COLO829 (cell line): ENCODE results near the gene FAXDC2.
A peak's percentile ranks its signal among the peaks of the same experiment; 100 is the strongest.

Experiments
- DNase-seq: peaks from one replicate; pipeline ENCODE4 v3.0.0; 2012; ENCODE audit warnings: low spot score

FAXDC2 gene, protein sequence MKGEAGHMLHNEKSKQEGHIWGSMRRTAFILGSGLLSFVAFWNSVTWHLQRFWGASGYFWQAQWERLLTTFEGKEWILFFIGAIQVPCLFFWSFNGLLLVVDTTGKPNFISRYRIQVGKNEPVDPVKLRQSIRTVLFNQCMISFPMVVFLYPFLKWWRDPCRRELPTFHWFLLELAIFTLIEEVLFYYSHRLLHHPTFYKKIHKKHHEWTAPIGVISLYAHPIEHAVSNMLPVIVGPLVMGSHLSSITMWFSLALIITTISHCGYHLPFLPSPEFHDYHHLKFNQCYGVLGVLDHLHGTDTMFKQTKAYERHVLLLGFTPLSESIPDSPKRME

DNA sequence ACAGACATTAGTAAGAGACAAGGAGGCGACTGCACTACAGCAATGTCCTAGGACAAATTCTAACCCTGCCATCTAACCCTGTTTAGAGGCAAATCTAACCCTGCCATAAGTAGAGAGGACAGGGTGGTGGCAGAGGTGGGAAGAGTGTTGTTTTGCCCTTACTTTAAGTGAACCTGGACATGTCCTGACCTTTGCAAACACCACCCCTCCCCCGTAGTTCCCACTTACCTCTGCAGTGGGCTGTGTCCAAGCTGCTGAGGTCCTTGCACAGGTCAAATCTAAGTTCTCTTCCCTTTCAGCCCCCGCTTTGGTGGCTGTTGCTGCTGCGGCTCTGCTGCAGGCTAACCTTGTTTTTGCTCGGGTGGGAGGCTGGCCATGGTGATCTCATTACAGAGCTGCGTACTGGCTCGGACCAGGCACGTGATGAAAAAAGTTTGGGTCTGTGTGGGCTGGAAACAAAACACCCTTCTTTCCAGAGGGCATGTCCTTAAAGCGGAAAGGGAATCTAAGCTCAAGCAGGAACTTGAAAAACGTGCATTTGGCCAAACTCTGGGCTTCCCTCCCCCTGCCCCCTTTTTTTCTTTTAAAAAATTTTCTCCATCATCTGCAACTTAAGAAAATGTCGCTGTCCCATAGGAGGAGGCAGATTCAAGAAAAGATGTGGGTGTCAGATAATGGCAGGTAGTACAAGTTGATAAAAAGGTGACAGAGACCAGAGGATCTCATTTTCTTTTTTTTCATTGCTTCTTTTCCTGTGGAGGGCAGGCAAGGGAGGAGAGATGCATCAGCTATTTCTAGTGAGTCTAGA lies at the start of gene FAXDC2:
FAXDC2 (minus strand) TSS at position 349 of the 808 bp plus-strand sequence. CDS start 12,425 bp downstream, outside the sequence.
- peak; percentile 74 for DNase-seq

DNA sequence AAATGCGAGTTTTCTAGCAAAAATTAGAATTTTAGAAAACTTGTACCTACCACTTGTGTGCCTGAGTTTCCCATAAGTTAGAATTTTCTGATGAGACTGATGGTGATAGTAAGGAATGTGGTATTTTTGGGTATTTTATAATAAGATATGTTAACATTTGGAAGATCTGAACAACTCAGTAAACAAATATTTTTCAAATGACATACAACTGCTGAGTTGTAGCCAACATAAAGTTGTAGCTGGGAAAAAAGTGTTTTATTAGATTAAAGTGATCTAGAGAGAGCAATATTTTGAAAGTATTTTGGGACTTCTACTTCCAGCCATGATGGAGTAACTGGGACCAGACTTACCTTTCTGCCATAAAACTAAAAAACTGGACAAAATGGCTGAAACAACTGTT lies 49.7 kb upstream of the FAXDC2 start:
- DNase-seq = no peak

DNA sequence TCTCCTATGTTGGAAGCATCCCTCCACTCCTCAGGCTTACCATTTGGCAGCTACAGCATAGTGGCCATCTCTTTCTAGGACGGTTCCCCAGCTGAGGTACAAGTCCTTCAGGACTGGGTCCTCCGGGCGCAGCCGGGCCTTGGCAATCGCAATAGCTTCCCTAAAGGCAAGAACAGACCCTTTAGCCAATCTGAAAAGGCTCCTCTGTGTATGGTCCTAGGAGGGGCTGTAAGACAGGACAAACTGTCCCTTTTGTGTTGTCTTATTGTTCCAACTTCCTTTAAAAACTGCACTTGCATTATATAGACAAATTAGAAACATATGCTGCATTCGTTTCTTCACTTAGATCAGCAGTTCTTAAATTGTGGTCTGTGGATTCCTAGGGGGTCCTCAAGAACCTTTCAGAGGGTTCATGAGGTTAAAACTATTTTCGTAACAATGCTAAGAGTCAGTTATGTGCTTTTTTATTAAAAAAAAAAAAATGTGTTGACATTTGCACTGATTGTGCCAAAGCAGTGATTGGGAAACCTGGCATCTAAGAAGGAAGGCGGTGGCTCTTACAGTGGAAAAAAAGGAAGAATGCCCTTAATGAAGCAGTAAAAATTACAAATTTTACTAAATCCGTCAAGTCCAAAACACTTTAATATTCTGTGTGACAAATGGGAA lies 48.9 kb upstream of the FAXDC2 start:
- no peak for DNase-seq

GRCh38 chr5:154898210-154898609 lies 47.8 kb upstream of the FAXDC2 start:
- no peak for DNase-seq

GRCh38 chr5:154896562-154897165 lies 46.3 kb upstream of the FAXDC2 start:
- DNase-seq = no peak

DNA sequence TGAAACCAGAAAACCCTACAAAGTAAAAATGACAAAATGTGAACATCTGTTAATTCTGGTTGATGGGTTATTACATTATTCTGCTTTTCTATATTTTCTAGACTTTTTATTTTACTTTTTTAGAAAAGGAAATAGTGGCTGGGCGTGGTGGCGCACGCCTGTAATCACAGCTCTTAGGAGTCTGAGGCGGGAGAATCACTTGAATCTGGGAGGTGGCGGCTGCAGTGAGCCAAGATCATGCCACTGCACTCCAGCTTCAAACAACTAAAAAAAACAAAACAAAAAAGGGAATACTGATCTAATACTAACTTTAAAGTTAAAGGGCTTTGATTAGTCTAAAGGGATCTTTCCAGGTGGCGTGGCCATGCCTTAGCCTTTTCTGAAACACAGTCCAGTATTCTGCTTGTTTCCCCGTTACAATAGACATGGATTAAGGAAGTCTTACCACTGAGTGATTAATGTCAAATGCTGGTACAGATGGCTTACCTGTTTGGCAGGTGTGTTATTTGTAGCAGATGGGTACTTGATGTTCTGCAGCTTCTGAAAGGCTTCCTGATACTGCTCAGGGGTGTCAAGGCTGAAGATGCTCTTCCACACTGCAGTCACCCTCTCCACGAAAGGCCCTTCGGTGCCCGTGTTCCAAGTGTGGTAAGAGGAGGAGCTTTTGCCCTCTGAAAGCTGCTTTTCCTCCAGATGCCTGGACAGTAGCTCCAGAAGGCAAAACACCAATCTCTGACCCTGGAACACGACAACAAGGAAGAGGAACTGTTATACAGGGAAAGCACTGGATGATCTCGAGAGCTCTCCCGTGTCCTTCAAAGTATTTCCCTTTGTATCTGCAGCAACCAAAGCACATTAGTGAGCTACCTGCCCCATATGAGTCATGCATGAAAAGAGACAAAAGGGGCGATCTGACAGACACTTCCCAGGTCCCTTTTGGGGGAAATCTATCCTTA lies 45.5 kb upstream of the FAXDC2 start:
- DNase-seq = no peak

DNA sequence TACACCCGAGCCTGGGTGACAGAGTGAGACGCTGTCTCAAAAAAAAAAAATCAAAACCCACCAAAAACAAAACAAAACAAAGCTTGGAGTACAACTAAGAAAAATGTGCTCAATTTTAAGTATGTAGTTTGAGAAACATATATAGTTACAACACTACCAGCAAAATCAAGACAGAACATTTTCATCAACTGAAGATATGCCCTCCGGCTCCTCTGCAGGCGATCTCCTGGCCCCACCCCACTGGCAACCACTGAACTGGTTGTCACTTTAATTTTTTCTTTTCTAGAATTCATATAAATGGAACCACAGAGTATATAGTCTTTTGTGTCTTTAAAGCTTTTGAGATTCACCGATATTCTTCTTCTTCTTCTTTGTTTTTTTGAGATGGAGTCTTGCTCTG lies 43.0 kb upstream of the FAXDC2 start:
- DNase-seq = no peak

DNA sequence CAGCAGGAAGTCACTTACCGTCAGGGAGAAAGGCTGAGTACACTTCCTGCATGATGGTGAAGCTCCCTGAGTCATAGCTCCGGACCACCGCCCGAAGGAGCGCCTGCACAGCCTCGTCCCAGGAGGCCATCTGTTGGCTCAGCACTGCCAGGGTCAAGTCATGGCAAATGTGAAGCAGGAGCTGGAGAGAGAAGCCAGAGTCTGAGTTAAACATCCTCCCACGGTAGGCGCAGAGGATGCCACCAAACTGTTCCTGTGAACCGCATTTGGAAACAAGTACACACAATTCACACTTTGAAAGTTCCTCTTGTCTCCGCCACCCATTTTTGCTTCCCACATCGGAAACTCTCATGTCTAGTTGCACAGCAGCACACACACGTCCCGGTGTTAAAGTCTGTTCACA lies 42.0 kb upstream of the FAXDC2 start:
- DNase-seq = no peak

DNA sequence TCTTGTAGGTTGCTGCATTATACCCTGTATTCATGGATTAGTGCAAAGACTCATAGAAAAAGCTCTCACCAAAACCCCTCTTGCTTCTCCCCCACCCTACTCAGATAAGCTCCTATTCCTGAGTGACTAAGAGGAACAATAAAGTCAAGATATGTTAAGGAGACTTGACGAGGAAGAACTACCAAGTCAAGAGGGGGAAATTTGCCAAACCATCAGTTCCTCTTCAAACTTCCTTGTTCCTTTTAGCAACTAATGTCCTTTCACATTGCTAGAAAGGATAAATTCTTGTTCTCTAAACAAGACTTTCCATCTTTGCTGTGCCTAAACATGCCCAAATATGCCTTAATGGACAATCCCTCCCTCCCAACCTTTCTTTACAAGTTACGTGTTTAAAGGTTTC lies 35.0 kb upstream of the FAXDC2 start:
- no peak for DNase-seq

GRCh38 chr5:154884424-154884823 lies 34.0 kb upstream of the FAXDC2 start:
- DNase-seq = no peak

GRCh38 chr5:154881986-154882385 lies 31.6 kb upstream of the FAXDC2 start:
- no peak for DNase-seq

- no peak for DNase-seq
Observed at GRCh38 chr5:154878642-154879335, 28.4 kb upstream of the FAXDC2 start.

DNA sequence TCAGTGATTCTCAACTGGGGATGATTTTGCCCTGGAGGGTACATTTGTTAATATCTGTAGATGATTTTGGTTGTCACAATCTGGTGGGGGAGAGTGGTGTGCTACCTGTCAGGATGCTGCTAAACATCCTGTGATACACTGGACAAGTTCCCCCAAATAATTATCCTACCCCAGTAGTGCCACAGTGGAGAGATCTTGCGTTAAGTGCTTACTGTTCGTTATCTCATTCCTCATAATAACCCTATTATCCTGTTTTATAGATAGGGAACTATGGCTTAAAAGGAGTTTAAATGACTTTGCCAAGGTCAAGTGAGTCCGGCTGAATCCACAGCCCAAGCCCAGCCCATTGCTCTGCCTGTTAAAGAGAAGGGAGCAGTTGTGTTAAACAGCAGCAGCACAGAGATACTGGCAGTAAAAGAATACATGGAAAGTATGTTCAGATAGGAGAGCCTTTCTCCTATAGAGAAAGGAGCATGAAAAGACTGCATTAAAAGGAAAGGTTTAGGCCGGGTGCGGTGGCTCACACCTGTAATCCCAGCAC lies 23.5 kb upstream of the FAXDC2 start:
- no peak for DNase-seq

DNA sequence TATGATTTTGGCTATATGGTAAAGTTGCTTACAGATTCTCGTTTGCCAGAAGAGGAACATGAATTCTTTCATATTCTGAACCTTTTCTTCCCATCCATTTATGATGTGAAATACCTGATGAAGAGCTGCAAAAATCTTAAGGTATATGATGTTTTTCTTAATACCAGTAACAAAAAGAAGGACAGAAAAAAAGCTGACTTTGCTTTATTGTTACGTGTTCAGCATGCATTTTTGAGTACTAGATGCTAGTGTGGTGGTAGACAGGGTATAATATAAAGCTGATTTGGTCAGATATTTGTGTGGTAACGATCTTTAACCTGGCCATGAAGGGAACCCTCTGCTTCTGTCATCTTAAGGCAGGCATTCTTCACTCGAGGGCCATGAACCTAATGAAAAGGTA lies 21.3 kb upstream of the FAXDC2 start:
- DNase-seq = no peak

DNA sequence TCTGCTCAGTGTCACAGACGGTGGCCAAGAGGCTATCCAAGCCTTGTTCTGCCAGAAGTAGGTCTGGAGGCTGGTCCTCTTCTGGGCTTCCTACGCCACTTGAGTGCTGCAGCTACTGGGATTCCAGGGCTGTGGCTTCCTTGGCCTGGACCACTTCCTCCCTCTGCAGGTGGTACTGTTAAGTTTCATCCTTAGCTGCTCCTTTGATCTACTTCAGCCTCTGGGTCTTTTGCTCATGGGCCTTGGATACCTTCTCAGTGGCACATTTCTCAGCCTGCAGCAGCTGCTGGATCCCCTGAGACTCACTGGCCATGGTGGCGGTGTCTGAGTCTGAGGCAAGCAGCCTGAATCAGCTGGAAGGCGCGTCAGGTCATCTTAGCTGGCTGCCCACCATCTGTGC lies 18.3 kb upstream of the FAXDC2 start:
- peak; percentile 15 for DNase-seq

DNA sequence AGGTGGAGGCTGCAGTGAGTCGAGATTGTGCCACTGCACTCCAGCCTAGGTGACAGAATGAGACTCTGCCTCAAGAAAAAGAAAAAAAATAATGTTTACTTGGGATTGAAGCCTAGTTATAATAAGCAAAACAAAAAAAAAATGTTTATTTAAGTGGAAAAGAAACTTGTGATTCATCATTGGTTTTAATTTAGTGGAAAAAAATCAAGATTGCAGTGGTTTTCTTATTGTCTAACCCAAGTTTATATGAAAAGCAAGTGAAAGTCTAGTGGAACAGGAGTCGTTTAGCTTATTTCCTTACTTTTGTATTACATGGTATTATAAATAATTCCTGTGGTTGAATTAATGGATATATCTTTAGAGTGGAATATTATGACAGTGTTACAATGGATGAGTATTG lies 16.4 kb upstream of the FAXDC2 start:
- no peak for DNase-seq

- no peak for DNase-seq
Observed at GRCh38 chr5:154865466-154866184, 15.2 kb upstream of the FAXDC2 start.

DNA sequence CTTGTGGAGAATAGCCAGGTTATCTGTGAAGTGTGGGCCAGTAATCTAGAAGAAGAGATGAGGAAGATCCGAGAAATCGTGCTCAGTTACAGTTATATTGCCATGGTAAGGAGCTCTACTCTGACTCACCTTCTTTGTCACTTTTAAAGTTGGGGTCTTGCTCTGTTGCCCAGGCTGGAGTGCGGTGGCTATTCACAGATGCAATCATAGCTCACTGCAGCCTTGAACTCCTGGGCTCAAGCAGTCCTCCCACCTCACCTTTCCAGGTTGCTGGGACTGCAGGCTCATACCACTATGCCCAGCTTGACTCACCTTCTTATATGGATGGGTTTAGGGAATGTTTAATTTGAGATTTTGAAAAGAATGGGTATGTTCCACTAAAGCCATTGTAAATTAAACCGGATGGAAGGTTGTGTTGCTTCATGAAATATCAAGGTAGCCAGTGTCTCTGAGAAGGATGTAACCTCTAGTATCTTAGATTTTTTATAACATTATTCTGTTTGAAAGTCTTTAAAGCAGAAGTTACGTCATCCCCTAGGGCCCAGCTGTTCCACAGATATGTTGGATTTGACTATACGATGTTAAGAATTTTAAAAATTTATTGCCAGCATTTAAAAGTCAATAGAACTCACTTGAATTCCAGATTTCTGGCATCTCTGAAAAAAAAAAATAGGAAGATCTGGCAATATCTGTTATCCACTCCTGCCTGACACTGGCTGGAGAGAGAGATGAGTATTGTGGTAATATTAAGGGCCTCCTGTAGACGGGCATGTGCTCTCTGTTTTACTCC lies 13.1 kb upstream of the FAXDC2 start:
- DNase-seq = no peak

DNA sequence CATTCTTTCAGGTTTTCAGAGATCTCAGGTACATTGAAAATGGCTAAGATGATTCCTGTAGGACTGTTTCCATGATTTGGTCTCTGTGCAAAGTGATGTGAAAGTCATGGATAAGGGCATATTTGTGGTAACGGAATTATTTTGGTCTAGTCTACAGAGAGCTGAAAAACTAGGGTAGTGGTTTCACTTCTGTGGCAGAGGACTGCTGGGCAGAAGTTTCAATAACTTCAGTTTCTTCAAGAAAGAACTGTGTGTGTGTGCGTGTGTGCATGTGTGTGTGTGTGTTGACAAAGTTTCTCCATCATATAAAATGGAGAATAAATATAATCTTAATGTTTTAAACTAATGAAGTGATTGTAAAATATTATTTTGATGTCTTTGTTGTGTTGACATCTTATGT lies 12.4 kb upstream of the FAXDC2 start:
- DNase-seq = no peak
